ENCODE measurements around the gene POLR2F. TPM values are rescaled to one million over a fixed set of nuclear protein-coding genes. Genes with fewer than 3 reads are reported as not detected.

Gene POLR2F
- total RNA-seq, 1 experiment from 2014 or later = 107 TPM

- TF ChIP-seq SRF (IDR thresholded peaks at IDR 0.05; ENCODE audit: low read depth) (no peak), EZH2phosphoT487 (IDR thresholded peaks at IDR 0.05; ENCODE audit: borderline replicate concordance) (no peak)
- Histone ChIP-seq H3K36me3 (ENCODE audit: control insufficient read depth in 1 of 2, insufficient read depth in 2 of 2, low read length in 2 of 2) (no peaks in the 10 kb centered on the region), H3K9me2 (ENCODE audit: insufficient read depth) (no peaks in the 10 kb centered on the region), H3K9ac (ENCODE audit: low read length) (no peak overlapping the region), H3K4me3 (replicated peaks in 1 of 2; ENCODE audit: low read depth in 1 of 2, low read length in 2 of 2) (no peak overlapping the region), H3K4me2 (ENCODE audit: low read length) (peak overlapping the region; percentile 46), H2AFZ (ENCODE audit: low read depth, low read length, poor library complexity, severe bottlenecking) (peak overlapping the region; percentile 61), H3K79me2 (ENCODE audit: insufficient read depth, low read length) (no peaks in the 10 kb centered on the region), H4K20me1 (ENCODE audit: insufficient read depth) (no peaks in the 10 kb centered on the region), H3K27ac (ENCODE audit: low read depth, low read length) (no peak overlapping the region), H3K4me1 (ENCODE audit: control insufficient read depth in 1 of 2, insufficient read depth in 2 of 2, low read length in 2 of 2) (peaks cover 7 to 29% of the 10 kb centered on the region in 2 experiments; a peak in 3 of 4 replicates), H3K27me3 (ENCODE audit: insufficient read depth, low read length) (no peaks in the 10 kb centered on the region), H3K9me3 (ENCODE audit: control insufficient read depth in 1 of 2, insufficient read depth in 1 of 2, low read depth in 1 of 2, low read length in 2 of 2) (no peaks in the 10 kb centered on the region)
- POLR2A ChIA-PET = no interaction called here
- DNase-seq (ENCODE audit: low read depth, low spot score) (no peak), ATAC-seq (peak; percentile 51)
- CTCF ChIA-PET = no interaction called here
- no TSS peak for BruUV-seq (replicated peaks)
- intact Hi-C loops (cut with micrococcal nuclease) = no loop called here
- RAD21 ChIA-PET (ENCODE audit: low non-redundant PET in 1 of 2, low total read pairs in 2 of 2, uncharacterized antibody in 2 of 2, unreplicated experiment in 2 of 2) = no interaction called here
Observed at GRCh38 chr22:38016182-38017151, 63.0 kb downstream of the POLR2F start.

- RAD21 ChIA-PET (ENCODE audit: low non-redundant PET in 1 of 2, low total read pairs in 2 of 2, uncharacterized antibody in 2 of 2, unreplicated experiment in 2 of 2) = no interaction called here
- Histone ChIP-seq H3K36me3 (ENCODE audit: control insufficient read depth in 1 of 2, insufficient read depth in 2 of 2, low read length in 2 of 2) (no peaks in the 10 kb centered on the region), H4K20me1 (ENCODE audit: insufficient read depth) (no peaks in the 10 kb centered on the region), H3K27ac (ENCODE audit: low read depth, low read length) (no peak overlapping the region), H3K27me3 (ENCODE audit: insufficient read depth, low read length) (no peaks in the 10 kb centered on the region), H3K79me2 (ENCODE audit: insufficient read depth, low read length) (no peaks in the 10 kb centered on the region), H3K4me3 (replicated peaks in 1 of 2; ENCODE audit: low read depth in 1 of 2, low read length in 2 of 2) (no peak overlapping the region), H3K9me2 (ENCODE audit: insufficient read depth) (no peaks in the 10 kb centered on the region), H2AFZ (ENCODE audit: low read depth, low read length, poor library complexity, severe bottlenecking) (no peak overlapping the region), H3K9me3 (ENCODE audit: control insufficient read depth in 1 of 2, insufficient read depth in 1 of 2, low read depth in 1 of 2, low read length in 2 of 2) (no peaks in the 10 kb centered on the region), H3K9ac (ENCODE audit: low read length) (no peak overlapping the region), H3K4me2 (ENCODE audit: low read length) (no peak overlapping the region), H3K4me1 (ENCODE audit: control insufficient read depth in 1 of 2, insufficient read depth in 2 of 2, low read length in 2 of 2) (peaks cover 7 to 29% of the 10 kb centered on the region in 2 experiments; a peak in 3 of 4 replicates)
- ATAC-seq = peak; percentile 39
- TF ChIP-seq ZBTB33 (IDR thresholded peaks at IDR 0.05; ENCODE audit: extremely low read depth, insufficient replicate concordance, low read length) (no peak), CTCF (IDR thresholded peaks at IDR 0.05 in 2 of 3, conservative IDR thresholded peaks at IDR 0.05 in 1 of 3; ENCODE audit: borderline replicate concordance in 1 of 3, insufficient read depth in 1 of 3, low read depth in 2 of 3, low read length in 2 of 3) (peak in 2 of 3 experiments; percentile 13 to 22; a peak in 1 of 6 replicates)
- BruUV-seq (replicated peaks) = no TSS peak
- CTCF ChIA-PET = interaction anchor here (1.0 kb wide), 1 partner anchor 13 kb away, joined by 3 read pairs; no protein-coding TSS in a partner anchor
- POLR2A ChIA-PET = no interaction called here
- no peak for DNase-seq (ENCODE audit: low read depth, low spot score)
- intact Hi-C loops (cut with micrococcal nuclease) = no loop called here
Observed at GRCh38 chr22:38017272-38017920, 63.9 kb downstream of the POLR2F start.
